Subcutaneous adipose tissue (tissue), 4 donors: ENCODE results near the gene SOX18. TPM values are rescaled to one million over a fixed set of nuclear protein-coding genes. Genes with fewer than 3 reads are reported as not detected.

Experiments
- CTCF ChIP-seq: fragments of 450-650 bp; IDR thresholded peaks from one replicate; pipeline ENCODE4 v1.5.1; 2016; ENCODE audit warnings: low read depth, mild to moderate bottlenecking, control low read depth, antibody characterized with exemption, moderate library complexity
- total RNA-seq, 4 donors: library from RNA; depleted of rRNA; stranded (reverse); fragments of >200 nt; gene quantifications; one replicate each; pipeline ENCODE4 v1.1.0, GENCODE V29; 2016

The SOX18 gene
- total RNA-seq, 4 donors from 2014 or later: 1.2 to 46.3 (median 7.1) TPM

GRCh38 chr20:64056889-64057627 lies 7.6 kb upstream of the SOX18 start:
- no peak for TF ChIP-seq CTCF

- TF ChIP-seq CTCF: no peak
Observed at GRCh38 chr20:64056639-64056888, 7.1 kb upstream of the SOX18 start.

GRCh38 chr20:64055893-64056638 lies 6.6 kb upstream of the SOX18 start:
- TF ChIP-seq CTCF: no peak

GRCh38 chr20:64055396-64055892 lies 6.0 kb upstream of the SOX18 start:
- no peak for TF ChIP-seq CTCF

- TF ChIP-seq CTCF: no peak
Observed at GRCh38 chr20:64053841-64054661, 4.6 kb upstream of the SOX18 start.

- no peak for TF ChIP-seq CTCF
Observed at GRCh38 chr20:64052987-64053840, 3.8 kb upstream of the SOX18 start.
